ENCODE measurements around the gene SLC24A4.

Gene SLC24A4

DNA sequence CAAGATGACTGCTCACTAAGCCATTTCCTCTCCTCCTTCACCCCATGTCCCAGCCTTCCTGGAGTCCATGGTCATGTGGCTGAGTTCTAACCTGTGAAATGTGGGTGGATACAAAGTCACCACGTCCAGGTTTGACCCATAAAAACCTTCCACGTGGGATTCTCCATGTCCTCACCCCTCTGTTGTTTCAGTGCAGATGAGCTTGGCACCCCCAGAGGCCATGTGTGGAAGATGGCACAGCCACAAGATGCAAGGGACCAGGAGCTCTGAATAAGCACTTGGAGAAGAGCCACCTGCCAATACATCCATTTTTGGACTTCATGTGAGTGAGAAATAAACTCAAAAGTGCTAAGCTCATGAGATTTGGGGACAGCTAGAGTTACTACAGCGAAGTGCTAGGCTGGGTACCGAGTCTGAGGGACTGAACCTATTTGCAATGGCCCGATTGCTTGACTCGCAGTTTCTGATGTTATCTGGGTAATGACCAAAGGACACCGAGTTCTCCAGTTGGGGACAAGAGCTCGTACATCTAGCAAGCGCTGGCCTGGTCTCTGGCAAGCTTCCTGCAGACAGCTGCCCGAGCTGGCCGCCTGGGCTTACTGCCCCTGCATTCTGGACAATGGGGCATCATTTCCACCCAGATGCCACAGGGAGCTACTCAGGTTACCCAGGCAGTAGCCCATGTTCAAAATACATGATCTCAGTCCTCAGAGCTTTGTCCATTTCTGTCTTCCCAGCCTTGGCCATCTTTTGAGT, 7.7 kb upstream of the SLC24A4 start:
- Histone ChIP-seq H3K9me3 (ENCODE audit: insufficient read depth, low read length) (no peaks in the 10 kb centered on the region), H2AFZ (ENCODE audit: low read depth, low read length, severe bottlenecking) (no peak overlapping the region), H3K4me3 (ENCODE audit: insufficient read depth, low read length, poor library complexity, severe bottlenecking) (no peak overlapping the region), H3K9me2 (replicated peaks; ENCODE audit: insufficient read depth, low read length) (no peaks in the 10 kb centered on the region), H3F3A (ENCODE audit: insufficient read depth) (no peaks in the 10 kb centered on the region), H3K27me3 (ENCODE audit: low read length) (no peaks in the 10 kb centered on the region), H3K27ac (ENCODE audit: low read depth, low read length) (no peak overlapping the region), H3K9ac (ENCODE audit: low read length) (no peak overlapping the region), H4K20me1 (ENCODE audit: low read depth, low read length) (no peaks in the 10 kb centered on the region), H3K79me2 (ENCODE audit: insufficient read depth, low read length) (no peaks in the 10 kb centered on the region), H3K36me3 (ENCODE audit: low read length) (no peaks in the 10 kb centered on the region), H3K4me2 (ENCODE audit: low read depth, low read length, poor library complexity, severe bottlenecking) (no peak overlapping the region)
- no peak for TF ChIP-seq EZH2phosphoT487 (conservative IDR thresholded peaks at IDR 0.05; ENCODE audit: low read length)
- TF ChIP-seq, protein P1, sequence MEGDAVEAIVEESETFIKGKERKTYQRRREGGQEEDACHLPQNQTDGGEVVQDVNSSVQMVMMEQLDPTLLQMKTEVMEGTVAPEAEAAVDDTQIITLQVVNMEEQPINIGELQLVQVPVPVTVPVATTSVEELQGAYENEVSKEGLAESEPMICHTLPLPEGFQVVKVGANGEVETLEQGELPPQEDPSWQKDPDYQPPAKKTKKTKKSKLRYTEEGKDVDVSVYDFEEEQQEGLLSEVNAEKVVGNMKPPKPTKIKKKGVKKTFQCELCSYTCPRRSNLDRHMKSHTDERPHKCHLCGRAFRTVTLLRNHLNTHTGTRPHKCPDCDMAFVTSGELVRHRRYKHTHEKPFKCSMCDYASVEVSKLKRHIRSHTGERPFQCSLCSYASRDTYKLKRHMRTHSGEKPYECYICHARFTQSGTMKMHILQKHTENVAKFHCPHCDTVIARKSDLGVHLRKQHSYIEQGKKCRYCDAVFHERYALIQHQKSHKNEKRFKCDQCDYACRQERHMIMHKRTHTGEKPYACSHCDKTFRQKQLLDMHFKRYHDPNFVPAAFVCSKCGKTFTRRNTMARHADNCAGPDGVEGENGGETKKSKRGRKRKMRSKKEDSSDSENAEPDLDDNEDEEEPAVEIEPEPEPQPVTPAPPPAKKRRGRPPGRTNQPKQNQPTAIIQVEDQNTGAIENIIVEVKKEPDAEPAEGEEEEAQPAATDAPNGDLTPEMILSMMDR (IDR thresholded peaks at IDR 0.05; ENCODE audit: insufficient read depth, low read length, poor library complexity, severe bottlenecking), result no peak

DNA sequence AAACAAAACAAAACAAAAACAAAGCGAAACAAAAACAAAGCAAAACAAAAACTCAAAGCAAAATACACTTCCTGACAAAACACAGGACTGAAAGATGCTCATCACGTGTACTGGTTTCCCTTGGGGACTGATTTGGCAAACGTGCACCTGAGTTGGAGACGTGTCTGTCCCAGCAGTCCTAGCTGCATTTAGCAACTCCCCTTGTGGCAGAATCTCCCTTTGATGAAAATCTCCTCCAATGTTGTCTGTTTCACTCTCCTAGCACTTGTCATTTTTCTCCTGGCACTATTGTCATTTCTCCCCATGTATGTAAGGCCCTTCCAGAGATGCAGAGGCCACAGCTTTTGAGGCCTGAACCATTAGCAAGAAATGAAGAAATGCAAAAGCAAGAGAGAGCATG, 6.8 kb upstream of the SLC24A4 start:
- H3K9ac ChIP-seq (ENCODE audit: low read length), result no peak overlapping the region
- H4K20me1 ChIP-seq (ENCODE audit: low read depth, low read length), result no peaks in the 10 kb centered on the region
- H3K36me3 ChIP-seq (ENCODE audit: low read length), result no peaks in the 10 kb centered on the region
- no peaks in the 10 kb centered on the region for H3K79me2 ChIP-seq (ENCODE audit: insufficient read depth, low read length)
- no peak overlapping the region for H3K4me2 ChIP-seq (ENCODE audit: low read depth, low read length, poor library complexity, severe bottlenecking)
- H3K27ac ChIP-seq (ENCODE audit: low read depth, low read length), result no peak overlapping the region
- no peaks in the 10 kb centered on the region for H3K9me3 ChIP-seq (ENCODE audit: insufficient read depth, low read length)
- H3K9me2 ChIP-seq (replicated peaks; ENCODE audit: insufficient read depth, low read length), result no peaks in the 10 kb centered on the region
- H3F3A ChIP-seq (ENCODE audit: insufficient read depth), result no peaks in the 10 kb centered on the region
- no peaks in the 10 kb centered on the region for H3K27me3 ChIP-seq (ENCODE audit: low read length)
- no peak overlapping the region for H2AFZ ChIP-seq (ENCODE audit: low read depth, low read length, severe bottlenecking)
- no peak overlapping the region for H3K4me3 ChIP-seq (ENCODE audit: insufficient read depth, low read length, poor library complexity, severe bottlenecking)
- TF ChIP-seq EZH2phosphoT487 (conservative IDR thresholded peaks at IDR 0.05; ENCODE audit: low read length), result no peak
- TF ChIP-seq, protein P1 (IDR thresholded peaks at IDR 0.05; ENCODE audit: insufficient read depth, low read length, poor library complexity, severe bottlenecking), result no peak

DNA sequence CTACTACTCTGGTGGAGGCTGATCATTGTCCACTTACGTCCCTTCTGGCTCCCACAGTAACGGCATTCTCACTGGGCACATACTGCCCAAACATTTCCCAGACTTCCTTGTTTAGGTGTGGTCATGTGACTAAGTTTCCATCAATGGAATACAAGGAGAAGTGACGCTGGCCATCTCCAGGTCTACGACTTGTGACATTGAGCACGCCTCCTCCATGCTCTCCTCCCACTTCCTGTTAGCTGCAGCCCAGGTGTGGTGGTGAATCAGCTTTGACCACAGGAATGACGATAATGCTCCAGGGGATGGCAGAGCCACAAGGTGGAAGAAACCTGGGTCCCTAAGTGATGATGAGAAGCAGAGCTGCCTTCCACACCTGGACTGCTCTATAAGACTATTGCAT, 6.0 kb upstream of the SLC24A4 start:
- TF ChIP-seq, protein P1 (IDR thresholded peaks at IDR 0.05; ENCODE audit: insufficient read depth, low read length, poor library complexity, severe bottlenecking), result no peak
- TF ChIP-seq EZH2phosphoT487 (conservative IDR thresholded peaks at IDR 0.05; ENCODE audit: low read length), result no peak
- Histone ChIP-seq H3K9me2 (replicated peaks; ENCODE audit: insufficient read depth, low read length) (no peaks in the 10 kb centered on the region), H3F3A (ENCODE audit: insufficient read depth) (no peaks in the 10 kb centered on the region), H3K9ac (ENCODE audit: low read length) (no peak overlapping the region), H4K20me1 (ENCODE audit: low read depth, low read length) (no peaks in the 10 kb centered on the region), H3K4me3 (ENCODE audit: insufficient read depth, low read length, poor library complexity, severe bottlenecking) (no peak overlapping the region), H3K4me2 (ENCODE audit: low read depth, low read length, poor library complexity, severe bottlenecking) (no peak overlapping the region), H3K27me3 (ENCODE audit: low read length) (no peaks in the 10 kb centered on the region), H3K79me2 (ENCODE audit: insufficient read depth, low read length) (no peaks in the 10 kb centered on the region), H3K9me3 (ENCODE audit: insufficient read depth, low read length) (no peaks in the 10 kb centered on the region), H3K27ac (ENCODE audit: low read depth, low read length) (no peak overlapping the region), H2AFZ (ENCODE audit: low read depth, low read length, severe bottlenecking) (no peak overlapping the region), H3K36me3 (ENCODE audit: low read length) (no peaks in the 10 kb centered on the region)
